GM18520 (cell line): Measurements from ENCODE around the gene SAMD8.
"Not testable (repeated sequence)": the region's sequence is repeated elsewhere in the genome, so short reads cannot be mapped to it uniquely, and the experiment has no call there.

Experiments used
- ATAC-seq: cut with Tn5 transposase; IDR thresholded peaks from one replicate; pipeline ENCODE4 v1.9.1; 2021; ENCODE audit not compliant: unreplicated experiment

The SAMD8 gene

GRCh38 chr10:75106891-75107290 is 4.6 kb upstream of the SAMD8 start:
- not testable (repeated sequence) for ATAC-seq

GRCh38 chr10:75107756-75108683 is 3.4 kb upstream of the SAMD8 start:
- no peak for ATAC-seq

- ATAC-seq: no peak
Observed at GRCh38 chr10:75108684-75109458, 2.6 kb upstream of the SAMD8 start.

GRCh38 chr10:75109459-75109778 is 2.0 kb upstream of the SAMD8 start:
- no peak for ATAC-seq

GRCh38 chr10:75110006-75110632 is 1.3 kb upstream of the SAMD8 start:
- no peak for ATAC-seq

- ATAC-seq: no peak
Observed at GRCh38 chr10:75111907-75112679, 637 bp downstream of the SAMD8 start.

GRCh38 chr10:75115137-75115536 is 3.7 kb downstream of the SAMD8 start:
- ATAC-seq: no peak

- ATAC-seq: not testable (repeated sequence)
Observed at GRCh38 chr10:75116941-75117775, 5.7 kb downstream of the SAMD8 start.

- ATAC-seq: no peak
Observed at GRCh38 chr10:75117995-75118394, 6.5 kb downstream of the SAMD8 start.

- ATAC-seq: not testable (repeated sequence)
Observed at GRCh38 chr10:75119444-75120066, 8.1 kb downstream of the SAMD8 start.

- ATAC-seq: no peak
Observed at GRCh38 chr10:75121322-75121721, 9.9 kb downstream of the SAMD8 start.

- ATAC-seq: no peak
Observed at GRCh38 chr10:75122505-75122904, 11.0 kb downstream of the SAMD8 start.

GRCh38 chr10:75123088-75123682 is 11.7 kb downstream of the SAMD8 start:
- ATAC-seq: no peak

GRCh38 chr10:75126277-75126676 is 14.8 kb downstream of the SAMD8 start:
- ATAC-seq: no peak

- ATAC-seq: no peak
Observed at GRCh38 chr10:75127471-75127870, 16.0 kb downstream of the SAMD8 start.

- ATAC-seq: not testable (repeated sequence)
Observed at GRCh38 chr10:75128985-75129384, 17.5 kb downstream of the SAMD8 start.

GRCh38 chr10:75129537-75129936 is 18.1 kb downstream of the SAMD8 start:
- ATAC-seq: no peak

- not testable (repeated sequence) for ATAC-seq
Observed at GRCh38 chr10:75133701-75134100, 22.2 kb downstream of the SAMD8 start.

GRCh38 chr10:75136346-75136745 is 24.9 kb downstream of the SAMD8 start:
- no peak for ATAC-seq
